Keratinocyte (primary cell): Measurements from ENCODE around the gene CDKAL1. TPM values are rescaled to one million over a fixed set of nuclear protein-coding genes. Genes with fewer than 3 reads are reported as not detected.

Source experiments
- DNase-seq: peaks from one replicate; pipeline ENCODE4 v3.0.0-alpha.2; 2011; ENCODE audit warnings: low read depth, missing footprints, low spot score
- FAIRE-seq: peaks from 2 replicates; lab custom pipeline; 2011; peaks lifted over from hg19 to GRCh38; lab: Jason Lieb, UNC
- H2AFZ ChIP-seq: 2 replicates; pipeline ENCODE4 v1.6.0; 2012; ENCODE audit warnings: low read length, control low read depth, inconsistent platforms; ENCODE audit not compliant: control insufficient read depth
- H3K27ac ChIP-seq: 2 replicates; pipeline ENCODE4 v1.5.1; 2011; ENCODE audit warnings: low read length; ENCODE audit not compliant: control insufficient read depth, insufficient read depth
- H3K27me3 ChIP-seq: 3 replicates; pipeline ENCODE4 v1.6.0; 2011; ENCODE audit warnings: low read length; ENCODE audit not compliant: control insufficient read depth, insufficient read depth; ENCODE audit errors: extremely low read depth
- H3K36me3 ChIP-seq, 2 experiments: 2 replicates in 1 of 2; 3 replicates in 1 of 2; pipeline ENCODE4 v1.5.1; 2011; ENCODE audit warnings: low read length in 2 of 2, mild to moderate bottlenecking in 1 of 2; ENCODE audit not compliant: control insufficient read depth in 2 of 2, insufficient read depth in 2 of 2; ENCODE audit errors: extremely low read depth in 1 of 2
- H3K4me1 ChIP-seq: 3 replicates; pipeline ENCODE4 v1.5.1; 2011; ENCODE audit warnings: low read length; ENCODE audit not compliant: control insufficient read depth, insufficient read depth; ENCODE audit errors: extremely low read depth
- H3K4me2 ChIP-seq: 3 replicates; pipeline ENCODE4 v1.6.0; 2011; ENCODE audit warnings: low read depth, low read length; ENCODE audit not compliant: control insufficient read depth, insufficient read depth; ENCODE audit errors: extremely low read depth
- H3K4me3 ChIP-seq, 3 experiments: fragments of 200-600 bp in 1 of 3; sonication (generic) in 1 of 3; 2 replicates in 2 of 3; 3 replicates in 1 of 3; pipeline ENCODE4 v1.5.1; 2011 to 2016; ENCODE audit warnings: low read length in 3 of 3, mild to moderate bottlenecking in 3 of 3, control low read depth in 2 of 3, inconsistent platforms in 1 of 3, low read depth in 1 of 3, mixed read lengths in 1 of 3, mixed run types in 1 of 3, moderate library complexity in 1 of 3; ENCODE audit not compliant: control insufficient read depth in 2 of 3, insufficient read depth in 2 of 3; ENCODE audit errors: extremely low read depth in 1 of 3
- H3K79me2 ChIP-seq: 2 replicates; pipeline ENCODE4 v1.6.0; 2012; ENCODE audit warnings: low read length; ENCODE audit not compliant: control insufficient read depth, insufficient read depth
- H3K9ac ChIP-seq: 3 replicates; pipeline ENCODE4 v1.6.0; 2011; ENCODE audit warnings: low read length; ENCODE audit not compliant: control insufficient read depth, insufficient read depth; ENCODE audit errors: extremely low read depth
- H3K9me1 ChIP-seq: 3 replicates; pipeline ENCODE4 v1.6.0; 2011; ENCODE audit warnings: low read length; ENCODE audit not compliant: control insufficient read depth, insufficient read depth; ENCODE audit errors: extremely low read depth
- H3K9me3 ChIP-seq: 2 replicates; pipeline ENCODE4 v1.5.1; 2012; ENCODE audit warnings: low read depth, low read length; ENCODE audit not compliant: control insufficient read depth
- H4K20me1 ChIP-seq: 3 replicates; pipeline ENCODE4 v1.6.0; 2011; ENCODE audit warnings: low read length; ENCODE audit not compliant: control insufficient read depth, insufficient read depth; ENCODE audit errors: extremely low read depth
- CTCF ChIP-seq, 3 experiments: IDR thresholded peaks in 1 of 3; conservative IDR thresholded peaks in 1 of 3; optimal IDR thresholded peaks in 1 of 3; 2 replicates in 2 of 3; 3 replicates in 1 of 3; pipeline versions ENCODE3 to v1.5.1; 2011; ENCODE audit warnings: low read length in 3 of 3, mild to moderate bottlenecking in 3 of 3, moderate library complexity in 2 of 3, control low read depth in 1 of 3, inconsistent platforms in 1 of 3; ENCODE audit not compliant: insufficient read depth in 2 of 3; ENCODE audit errors: extremely low read depth in 1 of 3
- EZH2 ChIP-seq: IDR thresholded peaks from one replicate; pipeline ENCODE4 v1.6.1; 2012; ENCODE audit warnings: inconsistent platforms, mild to moderate bottlenecking, low read length, moderate library complexity
- dilution Hi-C: fragments of 300-500 bp; cut with MboI; formaldehyde crosslinking; loops from one replicate; pipeline ENCODE4 v1.7.0; 2020; ENCODE audit warnings: low sequenced_read_pairs; ENCODE audit not compliant: extremely low pct_ligation_motif_present
- polyA plus RNA-seq, 5 experiments: library from polyadenylated mRNA; depleted of rRNA in 3 of 5; stranded (reverse) in 3 of 5; stranded (forward) in 1 of 5; unstranded in 1 of 5; fragments of >200 nt; gene quantifications; 1 replicate in 1 of 5; 2 replicates in 3 of 5; 3 replicates in 1 of 5; pipeline versions ENCODE4 v1.2.1 to v1.2.3, GENCODE V29; 2011 to 2012; ENCODE audit warnings: missing spikeins in 2 of 5, low read depth in 1 of 5, low replicate concordance in 1 of 5

The CDKAL1 gene
- polyA plus RNA-seq, 1 donor (not counting 4 experiments of a cell fraction or from before 2014, with no cell fraction given) = 5.6 TPM

- dilution Hi-C loops = no loop called here
- Histone ChIP-seq H3K9me3 (no peaks in the 10 kb centered on the region), H4K20me1 (no peaks in the 10 kb centered on the region), H3K27ac (no peak overlapping the region), H3K4me3 (no peak overlapping the region), H3K4me1 (peaks cover 2% of the 10 kb centered on the region), H3K4me2 (no peak overlapping the region), H3K9me1 (no peaks in the 10 kb centered on the region), H3K36me3 (no peaks in the 10 kb centered on the region), H3K9ac (no peak overlapping the region), H3K79me2 (no peaks in the 10 kb centered on the region), H2AFZ (no peak overlapping the region), H3K27me3 (no peaks in the 10 kb centered on the region)
- FAIRE-seq (no peak), DNase-seq (no peak)
- TF ChIP-seq EZH2 (no peak), CTCF (optimal IDR thresholded peaks at IDR 0.05 in 1 of 3, IDR thresholded peaks at IDR 0.05 in 1 of 3, conservative IDR thresholded peaks at IDR 0.05 in 1 of 3; ENCODE audit: extremely low read depth in 1 of 3, insufficient read depth in 2 of 3, low read length in 3 of 3) (no peak)
These were observed 568.4 kb downstream of the CDKAL1 start for GRCh38 chr6:21102624-21103023.

- no peak overlapping the region for H3K4me3 ChIP-seq
- DNase-seq (no peak), FAIRE-seq (no peak)
- no peaks in the 10 kb centered on the region for H3K79me2 ChIP-seq
- no peak overlapping the region for H3K27ac ChIP-seq
- no peaks in the 10 kb centered on the region for H3K27me3 ChIP-seq
- H3K4me1 ChIP-seq = peaks cover 2% of the 10 kb centered on the region
- TF ChIP-seq CTCF (optimal IDR thresholded peaks at IDR 0.05 in 1 of 3, IDR thresholded peaks at IDR 0.05 in 1 of 3, conservative IDR thresholded peaks at IDR 0.05 in 1 of 3; ENCODE audit: extremely low read depth in 1 of 3, insufficient read depth in 2 of 3, low read length in 3 of 3) (no peak), EZH2 (no peak)
- no peak overlapping the region for H3K4me2 ChIP-seq
- no peaks in the 10 kb centered on the region for H3K36me3 ChIP-seq
- no peaks in the 10 kb centered on the region for H3K9me1 ChIP-seq
- H4K20me1 ChIP-seq = no peaks in the 10 kb centered on the region
- H3K9me3 ChIP-seq = no peaks in the 10 kb centered on the region
- dilution Hi-C loops = no loop called here
- no peak overlapping the region for H3K9ac ChIP-seq
- H2AFZ ChIP-seq = no peak overlapping the region
These were observed 569.5 kb downstream of the CDKAL1 start for GRCh38 chr6:21103626-21104224.
